ENCODE results near the gene BNIP5.
"Not testable (repeated sequence)": the region's sequence is repeated elsewhere in the genome, so short reads cannot be mapped to it uniquely, and the experiment has no call there.

BNIP5 gene

GRCh38 chr6:36368421-36368820 lies 31.7 kb upstream of the BNIP5 start:
- DNase-seq (ENCODE audit: low read depth in 1 of 2, low spot score in 1 of 2) = no peak

- DNase-seq (ENCODE audit: low read depth in 1 of 2, low spot score in 1 of 2) = no peak
Observed at GRCh38 chr6:36367743-36368142, 31.1 kb upstream of the BNIP5 start.

GRCh38 chr6:36364669-36365479 lies 28.2 kb upstream of the BNIP5 start:
- DNase-seq (ENCODE audit: low read depth in 1 of 2, low spot score in 1 of 2) = no peak

GRCh38 chr6:36364061-36364635 lies 27.5 kb upstream of the BNIP5 start:
- DNase-seq (ENCODE audit: low read depth in 1 of 2, low spot score in 1 of 2) = not testable (repeated sequence)

GRCh38 chr6:36363371-36363752 lies 26.7 kb upstream of the BNIP5 start:
- not testable (repeated sequence) for DNase-seq (ENCODE audit: low read depth in 1 of 2, low spot score in 1 of 2)

- DNase-seq (ENCODE audit: low read depth in 1 of 2, low spot score in 1 of 2) = no peak
Observed at GRCh38 chr6:36362551-36363370, 26.1 kb upstream of the BNIP5 start.

- DNase-seq (ENCODE audit: low read depth in 1 of 2, low spot score in 1 of 2) = no peak
Observed at GRCh38 chr6:36361071-36361470, 24.4 kb upstream of the BNIP5 start.

- DNase-seq (ENCODE audit: low read depth in 1 of 2, low spot score in 1 of 2) = peak; percentile 25 to 42
Observed at GRCh38 chr6:36360241-36361054, 23.8 kb upstream of the BNIP5 start.

- DNase-seq (ENCODE audit: low read depth in 1 of 2, low spot score in 1 of 2) = no peak
Observed at GRCh38 chr6:36358226-36358915, 21.7 kb upstream of the BNIP5 start.

- DNase-seq (ENCODE audit: low read depth in 1 of 2, low spot score in 1 of 2) = no peak
Observed at GRCh38 chr6:36357872-36358225, 21.2 kb upstream of the BNIP5 start.

- DNase-seq (ENCODE audit: low read depth in 1 of 2, low spot score in 1 of 2) = no peak
Observed at GRCh38 chr6:36355819-36356218, 19.1 kb upstream of the BNIP5 start.

- DNase-seq (ENCODE audit: low read depth in 1 of 2, low spot score in 1 of 2) = no peak
Observed at GRCh38 chr6:36353411-36353915, 16.8 kb upstream of the BNIP5 start.

- no peak for DNase-seq (ENCODE audit: low read depth in 1 of 2, low spot score in 1 of 2)
Observed at GRCh38 chr6:36352477-36353157, 15.9 kb upstream of the BNIP5 start.

- DNase-seq (ENCODE audit: low read depth in 1 of 2, low spot score in 1 of 2) = no peak
Observed at GRCh38 chr6:36350681-36351571, 14.2 kb upstream of the BNIP5 start.

- DNase-seq (ENCODE audit: low read depth in 1 of 2, low spot score in 1 of 2) = no peak
Observed at GRCh38 chr6:36350082-36350481, 13.4 kb upstream of the BNIP5 start.

GRCh38 chr6:36349240-36349639 lies 12.6 kb upstream of the BNIP5 start:
- no peak for DNase-seq (ENCODE audit: low read depth in 1 of 2, low spot score in 1 of 2)

GRCh38 chr6:36347621-36348020 lies 10.9 kb upstream of the BNIP5 start:
- DNase-seq (ENCODE audit: low read depth in 1 of 2, low spot score in 1 of 2) = no peak

- no peak for DNase-seq (ENCODE audit: low read depth in 1 of 2, low spot score in 1 of 2)
Observed at GRCh38 chr6:36346486-36347273, 10.0 kb upstream of the BNIP5 start.
